Endothelial cell of umbilical vein (primary cell): ENCODE results near the gene CCL21. TPM values are rescaled to one million over a fixed set of nuclear protein-coding genes. Genes with fewer than 3 reads are reported as not detected.

ENCODE experiments used
- BruUV-seq: library from RNA; stranded (reverse); fragments of 400-500 nt; replicated peaks from 2 replicates; lab custom pipeline; 2021; lab: Mats Ljungman, UMichigan
- CTCF ChIA-PET: fragments of 300-600, 350-600 bp; sonication (Branson Sonifier 250); formaldehyde crosslinking; loops from one replicate; lab custom pipeline; 2021; ENCODE audit warnings: antibody characterized with exemption, inconsistent platforms; lab: Charles Lee
- POLR2A ChIA-PET: fragments of 300-600, 350-600 bp; sonication (Branson Sonifier 250); formaldehyde crosslinking; loops from one replicate; lab custom pipeline; 2021; ENCODE audit warnings: antibody characterized with exemption, inconsistent platforms; lab: Charles Lee
- DNase-seq: peaks from one replicate; pipeline ENCODE4 v3.0.0-alpha.2; 2011; ENCODE audit warnings: low read depth, low spot score
- FAIRE-seq: peaks from 2 replicates; lab custom pipeline; 2011; peaks lifted over from hg19 to GRCh38; lab: Jason Lieb, UNC
- H2AFZ ChIP-seq: 2 replicates; pipeline ENCODE4 v1.6.0; 2012; ENCODE audit warnings: low read depth, low read length, control low read depth, inconsistent platforms
- H3K27ac ChIP-seq: 2 replicates; pipeline ENCODE4 v1.5.1; 2011; ENCODE audit warnings: low read depth, mild to moderate bottlenecking, control low read depth, low read length, moderate library complexity; ENCODE audit not compliant: insufficient read depth
- H3K27me3 ChIP-seq, 2 experiments: 2 replicates each; pipeline versions ENCODE4 v1.6.0 to v1.6.1; 2011; ENCODE audit warnings: low read length in 2 of 2, mixed read lengths in 1 of 2; ENCODE audit not compliant: control insufficient read depth in 2 of 2, insufficient read depth in 2 of 2
- H3K36me3 ChIP-seq, 2 experiments: 2 replicates in 1 of 2; 3 replicates in 1 of 2; pipeline ENCODE4 v1.5.1; 2011; ENCODE audit warnings: low read length in 2 of 2, mild to moderate bottlenecking in 1 of 2, moderate library complexity in 1 of 2; ENCODE audit not compliant: control insufficient read depth in 2 of 2, insufficient read depth in 2 of 2; ENCODE audit errors: extremely low read depth in 1 of 2
- H3K4me1 ChIP-seq: 3 replicates; pipeline ENCODE4 v1.5.1; 2011; ENCODE audit warnings: mild to moderate bottlenecking, low read length; ENCODE audit not compliant: control insufficient read depth, insufficient read depth; ENCODE audit errors: extremely low read depth
- H3K4me2 ChIP-seq: 2 replicates; pipeline ENCODE4 v1.6.1; 2011; ENCODE audit warnings: low read length, control low read depth, mixed read lengths; ENCODE audit not compliant: insufficient read depth
- H3K4me3 ChIP-seq, 3 experiments: fragments of 200-600 bp in 1 of 3; sonication (generic), shearing (Covaris generic) in 1 of 3; replicated peaks in 1 of 3; 2 replicates each; pipeline ENCODE4 v1.5.1; 2011 to 2016; ENCODE audit warnings: control low read depth in 3 of 3, low read length in 3 of 3, mild to moderate bottlenecking in 2 of 3, inconsistent platforms in 1 of 3, low read depth in 1 of 3, moderate library complexity in 1 of 3; ENCODE audit not compliant: insufficient read depth in 1 of 3
- H3K79me2 ChIP-seq: 2 replicates; pipeline ENCODE4 v1.6.0; 2012; ENCODE audit warnings: low read length, inconsistent platforms; ENCODE audit not compliant: control insufficient read depth, insufficient read depth
- H3K9ac ChIP-seq: replicated peaks from 2 replicates; pipeline ENCODE3; 2011; ENCODE audit warnings: low read length, control low read depth; ENCODE audit not compliant: insufficient read depth; ENCODE audit errors: extremely low read depth
- H3K9me1 ChIP-seq: replicated peaks from 3 replicates; pipeline ENCODE4 v1.6.0; 2011; ENCODE audit warnings: mild to moderate bottlenecking, low read length; ENCODE audit not compliant: control insufficient read depth, insufficient read depth; ENCODE audit errors: extremely low read depth
- H3K9me3 ChIP-seq: replicated peaks from 2 replicates; pipeline ENCODE4 v1.5.1; 2012; ENCODE audit warnings: low read length, inconsistent platforms; ENCODE audit not compliant: control insufficient read depth, insufficient read depth
- H4K20me1 ChIP-seq: replicated peaks from 2 replicates; pipeline ENCODE3; 2011; ENCODE audit warnings: mild to moderate bottlenecking, low read length; ENCODE audit not compliant: control insufficient read depth, insufficient read depth; ENCODE audit errors: extremely low read depth
- EZH2 ChIP-seq: IDR thresholded peaks from 2 replicates; pipeline ENCODE4 v1.6.1; 2012; ENCODE audit warnings: borderline replicate concordance, low read depth, mild to moderate bottlenecking, moderate library complexity, low read length, inconsistent platforms; ENCODE audit not compliant: severe bottlenecking
- FOS ChIP-seq: IDR thresholded peaks from 2 replicates; pipeline ENCODE4 v1.6.1; 2011; ENCODE audit warnings: mild to moderate bottlenecking, low read length, moderate library complexity, borderline replicate concordance; ENCODE audit not compliant: insufficient read depth
- GATA2 ChIP-seq: IDR thresholded peaks from 2 replicates; pipeline ENCODE4 v1.7.0; 2011; ENCODE audit warnings: low read depth, mild to moderate bottlenecking, moderate library complexity, mixed read lengths, low read length; ENCODE audit not compliant: insufficient read length, insufficient read depth
- JUN ChIP-seq: IDR thresholded peaks from 2 replicates; pipeline ENCODE4 v1.6.1; 2011; ENCODE audit warnings: borderline replicate concordance, low read depth; ENCODE audit not compliant: insufficient read length, insufficient read depth
- MYC ChIP-seq: IDR thresholded peaks from one replicate; pipeline ENCODE4 v1.6.1; 2011; ENCODE audit warnings: mild to moderate bottlenecking, low read depth, low read length
- POLR2A ChIP-seq: IDR thresholded peaks from 2 replicates; pipeline ENCODE4 v1.6.1; 2012; ENCODE audit warnings: low read depth, mild to moderate bottlenecking, control low read depth, low read length
- POLR2AphosphoS5 ChIP-seq: IDR thresholded peaks from 2 replicates; pipeline ENCODE4 v1.6.1; 2012; ENCODE audit warnings: low read depth, mild to moderate bottlenecking, control low read depth, low read length, moderate library complexity; ENCODE audit not compliant: insufficient read depth
- dilution Hi-C: fragments of 300-500 bp; cut with MboI; formaldehyde crosslinking; loops from one replicate; pipeline ENCODE4 v1.15.0; 2019; ENCODE audit warnings: low sequenced_read_pairs; ENCODE audit not compliant: extremely low pct_ligation_motif_present
- intact Hi-C: fragments of 100-400 bp; cut with micrococcal nuclease; formaldehyde crosslinking; loops from one replicate; pipeline ENCODE4 v1.10.0; 2022
- polyA plus RNA-seq, 4 experiments: library from polyadenylated mRNA; depleted of rRNA in 3 of 4; stranded (reverse) in 3 of 4; unstranded in 1 of 4; fragments of >200 nt; gene quantifications; 2 replicates each; pipeline versions ENCODE4 v1.2.1 to v1.2.3, GENCODE V29; 2011 to 2012; ENCODE audit warnings: missing spikeins in 1 of 4
- total RNA-seq: library from RNA; stranded (reverse); gene quantifications from 2 replicates; pipeline ENCODE4 v1.2.3, GENCODE V29; 2021
- TF ChIP-seq, protein P1 (sequence below): IDR thresholded peaks from 2 replicates; pipeline ENCODE4 v1.6.1; 2011; ENCODE audit not compliant: insufficient read depth, insufficient read length

The CCL21 gene
- total and polyA plus RNA-seq, 2 donors (not counting 3 experiments of a cell fraction or from before 2014, with no cell fraction given) = 0.17 TPM; not detected in 1

- no peak within 1 kb of the TSS for H3K4me3 ChIP-seq
- BruUV-seq = no TSS peak
- H3K36me3 ChIP-seq = no peaks in the 10 kb centered on the region
- dilution Hi-C loops (no loop called here), intact Hi-C loops (no loop called here)
- H3K27ac ChIP-seq = no peak within 1 kb of the TSS
- H3K4me2 ChIP-seq = no peak within 1 kb of the TSS
- no peaks in the 10 kb centered on the region for H3K9me1 ChIP-seq
- DNase-seq (no peak), FAIRE-seq (no peak)
- no peak within 1 kb of the TSS for H3K9ac ChIP-seq
- CTCF ChIA-PET = interaction anchor here (0.5 to 3.3 kb wide), 3 partner anchors 11 to 19 kb away, joined by 3 to 11 read pairs (median 3); partner anchors contain the start of gene CCL21
- no peaks in the 10 kb centered on the region for H3K9me3 ChIP-seq
- no peak for TF ChIP-seq GATA2
- TF ChIP-seq POLR2AphosphoS5 = no peak
- no peak for TF ChIP-seq POLR2A
- TF ChIP-seq, protein P1, sequence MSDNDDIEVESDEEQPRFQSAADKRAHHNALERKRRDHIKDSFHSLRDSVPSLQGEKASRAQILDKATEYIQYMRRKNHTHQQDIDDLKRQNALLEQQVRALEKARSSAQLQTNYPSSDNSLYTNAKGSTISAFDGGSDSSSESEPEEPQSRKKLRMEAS = no peak
- TF ChIP-seq EZH2 = no peak
- TF ChIP-seq MYC = no peak
- TF ChIP-seq JUN = no peak
- TF ChIP-seq FOS = no peak
- H3K27me3 ChIP-seq = peaks cover 4 to 7% of the 10 kb centered on the region in 2 experiments
- no peaks in the 10 kb centered on the region for H4K20me1 ChIP-seq
- POLR2A ChIA-PET = interaction anchor here (0.7 kb wide), 1 partner anchor 19 kb away, joined by 9 read pairs; the partner anchor contains the start of gene CCL21
- H3K79me2 ChIP-seq = no peaks in the 10 kb centered on the region
- no peaks in the 10 kb centered on the region for H3K4me1 ChIP-seq
- H2AFZ ChIP-seq = no peak within 1 kb of the TSS
These were observed 18.7 kb downstream of the CCL21 start, which contains the start of gene CCL19 for GRCh38 chr9:34690983-34691935. TSS of gene CCL19 (minus strand) at chr9:34691276. CDS start at chr9:34691139, 137 bp downstream.
